Mucosa of gallbladder (tissue), 1 donor: ENCODE results near the gene STARD4. TPM values are rescaled to one million over a fixed set of nuclear protein-coding genes. Genes with fewer than 3 reads are reported as not detected.
A peak's percentile ranks its signal among the peaks of the same experiment; 100 is the strongest.

ENCODE experiments used
- DNase-seq: peaks from one replicate; pipeline ENCODE4 v3.0.0-alpha.2; 2020; ENCODE audit warnings: low spot score
- total RNA-seq: library from RNA; stranded (reverse); gene quantifications from one replicate; pipeline ENCODE4 v1.2.1, GENCODE V29; 2021
- donor health status: DM: no; HTN: no; CAD: no.

STARD4 gene, protein sequence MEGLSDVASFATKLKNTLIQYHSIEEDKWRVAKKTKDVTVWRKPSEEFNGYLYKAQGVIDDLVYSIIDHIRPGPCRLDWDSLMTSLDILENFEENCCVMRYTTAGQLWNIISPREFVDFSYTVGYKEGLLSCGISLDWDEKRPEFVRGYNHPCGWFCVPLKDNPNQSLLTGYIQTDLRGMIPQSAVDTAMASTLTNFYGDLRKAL
- 40.7 TPM for total RNA-seq

DNA sequence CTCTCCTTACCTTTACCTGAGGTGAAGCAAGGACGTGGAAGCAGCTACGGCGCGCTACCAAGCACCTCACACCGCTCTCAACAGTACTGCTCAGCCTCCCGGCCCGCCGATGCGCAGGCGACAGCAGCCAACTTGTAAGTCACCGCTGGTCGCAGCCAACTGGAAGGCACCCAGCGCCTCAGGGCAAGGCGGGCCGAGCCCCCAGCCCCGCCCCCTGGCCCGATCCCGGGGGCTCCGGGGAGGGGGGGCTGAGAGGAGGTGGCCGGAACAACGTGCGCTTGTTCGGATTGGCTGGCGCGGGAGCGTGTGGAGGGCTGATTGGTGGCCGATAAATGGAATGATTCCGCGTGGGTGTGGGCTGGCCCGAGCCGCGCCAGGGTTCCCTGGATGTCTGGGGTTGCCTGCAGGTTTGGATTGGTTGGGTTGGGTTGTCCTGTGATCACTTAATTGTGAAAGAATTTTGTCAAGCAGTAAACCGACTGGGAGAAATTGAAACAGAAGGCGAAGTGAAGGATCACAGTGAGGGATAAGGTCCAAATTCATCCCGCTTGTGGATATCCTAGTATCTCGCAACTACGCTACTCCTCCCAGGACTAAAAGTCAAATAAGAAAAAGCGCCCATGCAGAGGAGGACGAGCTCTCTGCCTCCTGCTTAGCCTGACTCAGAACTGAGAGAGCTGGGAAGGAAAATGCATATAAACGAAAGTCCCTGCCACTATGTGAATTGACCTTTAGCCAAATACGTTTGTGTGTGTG is at the start of gene STARD4:
Gene STARD4 (minus strand): TSS at position 161 of the 756 bp plus-strand sequence. CDS start 5,102 bp downstream, outside the sequence.
- peak; percentile 97 for DNase-seq

DNA sequence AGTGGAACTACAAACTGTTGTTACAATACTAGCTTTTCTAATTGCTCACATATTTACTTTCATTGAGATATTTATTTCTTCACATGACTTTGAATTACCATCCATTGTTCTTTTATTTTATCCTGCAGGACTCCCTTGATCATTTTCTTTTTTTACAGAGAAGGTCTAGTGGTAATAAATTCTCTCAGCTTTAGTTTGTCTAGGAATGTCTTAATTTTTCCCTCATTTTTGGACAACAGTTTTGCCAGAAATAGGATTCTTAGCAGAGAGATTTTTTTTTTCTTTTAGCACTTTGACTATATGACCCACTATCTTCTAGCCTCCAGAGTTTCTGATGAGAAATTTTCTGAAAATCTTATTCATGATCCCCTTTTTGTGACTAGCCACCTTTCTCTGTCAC is 47.3 kb upstream of the STARD4 start:
- DNase-seq, result no peak

DNA sequence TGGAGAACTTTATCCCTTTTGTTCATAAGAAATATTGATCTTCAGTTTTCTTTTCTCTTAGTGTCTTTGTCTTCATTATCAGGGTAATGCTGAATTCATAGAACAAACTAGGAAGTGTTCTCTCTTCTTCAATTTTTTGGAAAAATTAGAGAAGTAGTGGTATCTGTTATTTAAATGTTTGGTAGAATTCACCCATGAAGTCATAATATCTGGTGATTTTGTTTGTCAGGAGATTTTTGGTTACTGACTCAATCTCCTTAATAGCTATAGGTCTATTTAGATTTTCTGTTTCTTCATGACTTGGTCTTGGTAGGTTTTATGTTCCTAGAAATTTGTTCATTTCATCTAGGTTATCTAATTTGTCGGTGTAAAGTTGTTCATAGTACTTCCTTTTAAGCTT is 45.4 kb upstream of the STARD4 start:
- DNase-seq, result no peak

DNA sequence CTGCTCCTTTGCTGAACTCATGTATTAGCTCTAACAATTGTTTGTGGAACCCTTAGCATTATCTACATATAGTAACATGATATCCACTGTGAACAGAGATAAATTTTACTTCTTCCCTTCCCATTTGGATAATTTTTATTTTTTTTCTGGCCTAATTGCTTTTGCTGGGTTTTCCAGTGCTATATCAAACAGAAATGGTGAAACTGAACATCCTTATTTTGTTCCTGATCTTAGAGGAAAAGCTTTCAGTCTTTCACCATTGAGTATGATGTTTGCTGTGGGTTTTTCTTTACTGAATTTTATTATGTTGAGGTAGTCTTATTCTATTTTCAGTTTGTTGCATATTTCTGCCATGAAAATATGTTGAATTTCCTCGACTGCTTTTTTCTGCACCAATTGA is 44.8 kb upstream of the STARD4 start:
- DNase-seq, result no peak

DNA sequence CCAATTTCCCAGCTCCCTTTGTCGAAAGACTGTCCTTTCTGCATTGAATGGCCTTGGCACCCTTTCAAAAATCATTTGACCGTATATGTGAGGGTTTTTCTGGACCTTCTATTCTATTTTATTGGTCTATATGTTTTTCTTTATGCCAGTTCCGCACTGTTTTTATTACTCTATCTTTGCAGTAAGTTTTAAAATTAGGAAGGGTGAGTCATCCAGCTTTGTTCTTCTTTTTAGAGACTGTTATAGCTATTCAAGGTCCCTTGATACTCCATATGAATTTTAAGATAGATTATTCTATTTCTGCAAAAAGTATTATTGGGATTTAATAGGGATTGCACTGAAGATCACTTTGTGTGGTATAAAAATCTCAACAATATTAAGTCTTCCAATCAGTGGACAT is 44.2 kb upstream of the STARD4 start:
- DNase-seq, result no peak

DNA sequence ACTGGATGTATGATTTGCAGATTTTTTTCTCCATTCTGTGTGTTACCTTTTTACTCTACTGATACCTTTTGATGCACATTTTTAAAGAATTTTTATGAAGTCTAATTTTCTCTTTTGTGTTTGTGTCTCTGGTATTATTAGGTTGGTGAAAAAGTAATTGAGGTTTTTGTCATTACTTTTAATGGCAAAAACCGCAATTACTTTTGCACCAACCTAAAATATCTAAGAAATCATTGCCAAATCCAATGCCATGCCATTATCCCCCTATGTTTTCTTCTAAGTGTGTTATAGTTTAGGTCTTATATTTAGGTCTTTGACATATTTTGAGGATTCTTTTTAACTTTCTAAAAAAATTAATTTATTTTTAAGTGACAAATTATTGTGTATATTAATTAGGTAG is 43.4 kb upstream of the STARD4 start:
- no peak for DNase-seq

DNA sequence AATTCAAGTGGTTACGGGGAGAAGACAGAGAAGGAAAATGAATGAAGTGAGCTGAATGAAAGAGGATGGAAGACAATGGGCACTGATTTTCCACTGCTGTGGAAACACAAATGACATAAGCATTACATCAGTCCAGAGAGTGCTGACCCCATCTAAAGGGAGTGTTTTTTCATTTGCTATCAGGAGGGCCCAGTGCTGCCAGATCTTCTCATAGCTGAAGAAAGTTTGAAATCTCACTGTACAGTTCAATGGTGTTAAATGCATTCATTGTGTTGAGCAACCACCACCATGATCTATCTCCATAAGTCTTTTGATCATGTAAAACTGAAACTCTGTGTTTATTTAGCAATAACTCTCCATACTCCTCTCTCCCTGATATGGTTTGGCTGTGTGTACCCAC is 41.5 kb upstream of the STARD4 start:
- DNase-seq, result no peak

DNA sequence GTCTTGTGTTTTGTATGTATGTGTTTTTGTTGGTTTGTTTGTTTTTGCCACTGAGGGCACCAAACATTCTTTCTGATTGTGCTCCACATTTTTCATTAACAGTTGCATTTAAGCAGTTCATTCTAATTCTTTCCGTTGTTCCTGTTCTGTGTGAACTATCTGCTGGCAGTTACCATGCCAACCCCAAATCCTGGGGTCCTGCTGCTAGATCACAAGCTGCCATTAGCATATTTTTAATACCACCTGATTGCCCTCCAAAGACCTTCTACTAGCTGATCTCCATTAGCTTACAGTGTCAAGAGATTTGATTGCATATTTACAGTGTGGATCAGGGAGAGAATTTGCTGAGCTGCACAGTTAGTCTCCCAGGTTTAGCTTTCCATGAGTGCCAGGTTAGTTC is 40.6 kb upstream of the STARD4 start:
- DNase-seq, result no peak

DNA sequence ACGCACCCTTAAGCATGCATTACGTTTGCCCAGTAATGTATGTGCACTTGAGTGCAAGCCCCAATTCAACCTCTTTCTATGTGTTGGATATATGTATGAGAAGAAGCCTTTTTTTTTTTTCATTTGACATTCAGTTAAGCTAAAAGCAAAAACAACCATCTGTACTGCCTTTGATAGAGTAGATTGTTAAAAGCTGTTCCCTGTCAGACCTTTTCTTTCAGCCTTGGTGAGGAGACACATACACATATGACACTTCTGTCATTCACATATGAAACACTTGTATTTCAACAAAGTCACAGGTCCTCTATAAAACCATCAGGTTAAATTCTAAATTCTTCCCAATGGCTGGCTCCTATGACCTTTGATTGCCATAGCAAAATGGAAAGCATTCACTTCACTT is 40.2 kb upstream of the STARD4 start:
- DNase-seq, result no peak

DNA sequence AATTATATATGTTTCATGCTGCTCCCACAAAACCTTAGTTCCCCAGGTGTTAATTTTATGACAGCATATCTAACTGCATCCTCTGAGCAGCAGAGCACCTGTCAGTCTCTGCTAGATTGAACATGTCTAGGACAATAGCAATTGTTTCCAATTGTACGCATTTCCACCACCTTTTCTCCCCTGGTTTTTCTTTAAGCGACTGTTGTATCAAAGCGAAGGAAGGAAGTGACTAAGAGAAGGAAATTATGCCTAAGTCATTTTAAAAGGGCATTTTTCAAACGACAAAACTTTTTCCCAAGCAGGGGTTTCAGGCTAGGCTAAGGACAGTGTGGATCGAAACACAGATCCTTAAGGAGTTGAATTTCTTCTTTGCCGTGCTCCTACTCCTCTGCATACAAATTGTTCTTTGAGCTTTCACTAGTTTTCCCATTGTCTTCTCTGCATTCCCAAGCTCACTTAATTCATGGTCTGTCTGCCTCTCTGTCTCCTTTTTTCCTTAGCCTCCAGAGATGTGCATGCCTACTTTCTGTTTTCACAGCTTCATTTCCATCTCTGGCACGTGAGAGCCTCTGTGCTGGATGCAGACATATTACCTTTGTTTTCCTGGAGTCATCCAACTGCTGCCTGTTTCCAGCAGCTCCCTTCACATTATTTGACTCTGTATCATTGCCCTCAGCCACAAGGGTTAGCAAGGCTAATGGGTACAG is 39.4 kb upstream of the STARD4 start:
- no peak for DNase-seq

DNA sequence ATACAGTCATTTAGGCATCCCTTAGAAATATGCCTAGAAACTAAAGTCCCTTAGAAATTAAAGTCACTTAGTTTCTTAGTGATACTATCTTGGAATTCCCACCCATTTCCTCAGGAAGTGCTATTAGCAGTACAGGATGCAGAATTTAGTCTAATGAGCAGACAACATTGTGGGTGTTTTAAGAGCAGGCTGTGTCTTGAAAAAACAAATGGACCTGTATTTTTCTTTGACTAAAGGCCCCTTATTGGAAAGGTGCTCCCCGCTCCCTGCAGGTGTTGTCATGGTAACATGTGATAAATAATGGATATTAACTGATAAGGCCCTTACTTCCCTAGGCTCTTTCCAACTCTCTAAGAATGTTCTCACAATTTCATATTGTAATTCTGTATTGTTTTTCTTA is 38.8 kb upstream of the STARD4 start:
- no peak for DNase-seq

DNA sequence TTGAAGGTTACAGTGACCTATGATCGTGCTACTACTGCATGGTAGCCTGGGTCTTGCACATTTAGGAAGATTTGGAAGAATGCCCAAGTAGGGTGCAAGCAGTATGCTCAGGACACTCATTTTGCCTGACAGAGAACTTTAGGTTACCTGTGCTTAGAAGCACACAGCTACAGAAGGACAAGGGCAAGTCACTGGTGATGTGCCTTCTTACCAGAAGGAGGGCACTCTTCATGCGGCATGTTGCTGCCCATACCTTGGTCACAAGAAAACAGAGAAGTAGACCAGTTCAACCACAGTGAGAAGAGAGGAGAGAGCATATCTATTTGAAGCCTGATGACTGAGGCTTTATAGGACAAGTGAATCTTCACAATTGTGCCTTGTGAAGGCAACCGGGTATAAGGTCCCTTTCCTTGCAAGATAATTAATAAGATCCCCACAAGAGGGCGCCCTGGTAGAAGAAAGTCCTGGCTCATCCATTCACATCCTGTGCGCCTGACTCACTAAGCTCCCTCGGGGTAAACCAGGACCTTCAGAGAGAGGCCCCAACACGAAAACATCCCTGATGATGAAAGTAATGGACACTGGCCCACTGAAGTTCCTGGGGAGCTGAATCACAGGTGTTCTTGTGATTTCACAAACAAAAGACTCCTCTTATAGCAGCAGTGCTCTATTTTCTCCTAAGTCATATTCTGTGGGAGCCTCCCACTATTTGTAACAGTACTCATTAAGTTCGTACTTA is 38.1 kb upstream of the STARD4 start:
- peak; percentile 84 for DNase-seq

DNA sequence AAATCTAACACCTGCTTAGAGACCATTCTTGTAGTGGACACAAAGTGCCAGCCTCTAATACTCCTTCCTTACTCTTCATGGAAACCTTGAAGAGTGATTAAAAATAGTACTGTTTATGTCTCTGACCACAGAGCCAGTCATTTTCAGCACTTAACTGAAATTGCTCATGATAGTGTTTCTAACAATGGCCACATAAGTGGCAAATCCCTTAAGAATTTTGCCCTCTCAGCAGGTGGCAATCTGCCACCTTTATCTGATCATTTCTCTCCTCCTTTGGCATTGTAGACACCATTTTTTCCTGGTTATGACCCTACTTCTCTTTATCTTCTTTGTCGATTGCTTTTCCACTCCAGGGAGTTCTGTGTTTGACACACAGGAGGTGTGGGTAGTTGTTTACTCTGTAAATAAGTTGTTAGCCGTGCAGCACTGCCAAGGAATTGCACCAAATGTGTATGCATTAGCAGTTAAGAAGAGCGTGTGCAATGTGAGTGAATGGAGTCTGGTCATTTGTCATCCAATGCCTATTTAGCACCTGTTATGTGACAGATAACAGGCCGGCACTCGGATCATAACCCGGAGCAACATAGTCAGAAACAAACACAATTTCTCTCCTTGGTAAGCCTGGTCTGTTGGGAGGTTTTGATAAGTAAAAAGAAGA is 36.8 kb upstream of the STARD4 start:
- no peak for DNase-seq

DNA sequence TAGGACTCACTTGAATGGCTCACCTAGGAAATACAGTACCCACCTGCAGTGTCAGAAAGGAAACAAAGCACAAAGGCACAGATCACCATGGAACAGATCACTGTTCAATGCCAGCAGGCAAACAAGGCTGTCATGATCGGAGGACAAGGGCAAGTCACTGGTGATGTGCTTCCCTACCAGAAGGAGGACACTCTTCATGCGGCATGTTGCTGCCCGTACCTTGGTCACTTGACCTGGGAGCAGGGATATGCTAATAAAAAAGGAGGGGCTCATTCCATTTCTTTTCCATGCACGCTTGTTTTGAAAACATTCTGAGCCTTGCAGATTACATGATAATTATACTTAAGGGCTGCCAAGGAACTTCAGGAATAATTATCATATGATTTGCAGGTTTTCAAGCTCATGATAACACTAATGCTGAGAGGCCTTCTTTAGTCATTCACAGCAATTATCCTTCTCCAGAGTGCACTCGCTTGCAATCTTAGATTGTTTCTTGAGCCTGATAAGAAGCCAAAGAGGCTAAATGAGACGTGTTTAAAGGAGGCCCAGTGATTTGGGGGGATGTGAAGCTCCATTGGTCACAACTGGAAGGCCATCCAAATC is 36.1 kb upstream of the STARD4 start:
- no peak for DNase-seq

DNA sequence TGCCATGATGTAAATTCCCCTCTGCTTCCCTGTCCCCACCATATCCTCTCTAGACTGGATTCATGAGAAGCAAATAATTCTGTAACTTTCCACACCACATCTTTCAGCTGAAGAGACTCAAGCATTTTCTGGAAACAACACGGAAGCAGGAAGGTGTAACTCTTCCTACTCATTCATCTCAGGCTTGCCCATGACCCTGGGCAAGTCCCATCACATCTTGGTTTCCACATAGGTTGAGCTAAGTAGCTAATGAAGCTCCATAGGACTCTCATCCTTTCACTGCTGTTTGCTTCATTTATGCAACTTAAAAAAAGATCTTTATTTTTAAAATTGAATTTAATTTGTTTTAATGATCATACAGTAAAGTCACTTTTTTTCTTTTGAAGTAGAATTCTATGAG is 32.7 kb upstream of the STARD4 start:
- DNase-seq, result no peak

DNA sequence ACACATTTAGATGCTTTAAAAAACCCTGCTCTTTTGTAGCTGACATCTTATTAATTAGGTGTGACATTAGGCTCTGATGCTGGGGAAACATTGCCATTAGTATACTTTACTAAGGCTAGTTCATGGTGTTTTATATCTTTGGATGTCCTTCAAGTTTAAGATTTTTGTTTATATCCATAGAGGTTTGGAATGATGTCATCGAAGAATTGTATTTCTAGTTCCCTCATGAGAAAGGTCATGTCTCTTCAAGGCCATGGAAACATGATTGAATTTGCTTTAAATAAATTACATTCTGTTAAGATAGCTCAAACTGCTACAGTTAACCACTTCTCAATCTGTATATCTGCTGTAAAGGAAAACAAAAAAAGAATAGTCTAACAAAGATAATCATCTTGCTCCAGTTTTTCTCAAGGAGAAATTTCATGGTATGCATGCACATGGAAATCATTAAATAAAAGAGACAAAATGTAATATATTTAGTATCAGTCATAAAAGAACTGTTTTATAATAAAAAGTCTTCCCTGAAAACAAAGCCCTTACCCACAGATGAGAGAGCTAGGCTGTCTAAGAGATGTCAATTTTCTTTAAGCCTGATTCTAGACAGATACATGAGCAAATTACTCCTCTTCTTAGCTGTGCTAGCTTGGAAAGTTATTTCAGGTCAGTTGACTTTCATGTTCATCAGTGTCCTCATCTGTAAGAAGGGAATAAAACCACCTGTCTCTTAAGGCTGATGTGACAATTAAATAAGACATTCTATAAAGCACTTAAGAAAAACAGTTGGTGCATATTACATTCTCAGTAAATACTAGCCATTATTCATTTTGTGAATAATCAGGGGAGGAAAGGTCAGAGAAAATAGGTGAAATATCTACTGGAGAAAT is 25.0 kb upstream of the STARD4 start:
- DNase-seq, result no peak

DNA sequence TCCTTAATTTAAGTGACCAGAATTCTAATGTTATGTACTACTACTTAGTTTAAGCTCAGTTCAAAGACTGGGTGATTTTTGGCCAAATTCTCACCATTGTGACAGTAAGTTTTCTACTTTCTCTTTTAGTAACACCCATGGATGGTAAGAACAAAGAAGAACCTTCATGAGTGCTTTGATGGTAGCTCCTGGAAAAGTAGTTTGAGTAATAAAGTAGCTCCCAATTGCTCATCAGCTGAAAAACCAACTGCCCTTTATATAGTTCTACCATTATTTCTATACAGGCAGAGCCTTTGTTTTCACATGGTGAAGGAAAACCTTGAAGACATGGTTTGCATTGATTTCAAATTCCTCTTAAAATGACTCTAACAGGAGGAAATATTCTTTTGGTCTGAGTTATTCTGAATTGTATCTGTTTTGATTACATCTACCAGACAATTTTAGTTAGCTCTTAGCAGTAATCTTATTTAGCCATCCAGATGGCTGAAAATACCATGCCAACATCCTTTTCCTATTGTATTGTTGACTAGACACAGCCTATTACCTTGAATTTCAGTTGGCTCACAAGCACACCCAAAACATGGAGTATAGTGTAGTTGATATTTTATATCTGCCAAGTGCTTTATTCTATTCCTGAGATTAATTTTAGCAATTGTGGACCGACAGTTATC is 23.7 kb upstream of the STARD4 start:
- no peak for DNase-seq

DNA sequence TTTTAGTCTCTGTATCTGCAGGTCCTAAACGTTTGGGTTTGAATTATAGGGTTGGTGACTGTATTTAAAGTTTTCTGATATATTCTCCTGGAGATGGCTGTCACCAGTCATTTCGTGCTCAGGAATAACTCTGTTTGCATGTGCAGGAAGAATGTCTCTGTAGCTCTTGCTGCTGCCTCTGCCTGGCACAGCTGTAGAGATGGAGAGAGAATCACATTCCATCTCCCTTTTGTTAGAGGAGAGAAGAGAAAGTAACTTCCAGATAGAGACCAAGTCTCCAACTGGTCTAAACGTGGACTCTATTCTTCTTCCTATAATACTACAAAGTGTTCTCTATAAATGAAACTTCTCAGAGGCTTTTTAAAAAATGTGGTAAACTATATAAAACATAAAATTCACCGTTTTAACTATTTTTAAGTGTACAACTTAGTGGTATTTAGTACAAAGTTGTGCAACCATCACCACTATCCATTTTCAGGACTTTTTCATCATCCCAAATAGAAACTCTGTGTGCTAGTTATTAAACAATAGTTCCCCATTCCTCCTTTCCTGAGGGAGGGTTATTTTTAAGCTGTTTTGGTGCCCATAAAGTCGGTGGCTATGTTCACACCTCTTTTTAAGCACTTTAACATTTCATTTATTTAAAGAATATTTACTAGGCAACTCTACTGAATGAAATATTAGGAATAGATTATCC is 20.7 kb upstream of the STARD4 start:
- no peak for DNase-seq

DNA sequence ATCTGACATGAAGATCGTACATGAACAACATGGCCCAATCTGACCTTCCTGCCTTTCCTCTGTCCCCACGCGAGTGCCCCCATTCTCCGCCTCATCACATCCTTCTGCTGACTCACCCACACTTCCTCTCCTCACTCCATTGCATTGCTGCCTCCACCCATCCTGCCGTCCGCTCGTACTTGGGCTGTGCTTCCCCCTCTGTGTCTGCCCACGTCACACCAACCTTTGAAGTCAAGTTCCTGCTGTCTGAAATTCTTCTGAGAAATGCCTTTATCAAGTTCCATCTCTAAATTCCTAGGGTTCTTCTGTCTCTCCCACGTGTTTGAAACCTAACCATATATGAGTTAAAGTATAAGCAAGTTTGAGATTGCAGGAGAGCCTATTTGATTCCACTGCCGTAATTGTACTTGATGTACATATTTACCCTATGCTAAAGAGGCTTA is 18.0 kb upstream of the STARD4 start:
- DNase-seq, result peak; percentile 48
